Endothelial cell (in vitro differentiated cells): ENCODE measurements around the gene ALDH3B2. TPM values are rescaled to one million over a fixed set of nuclear protein-coding genes. Genes with fewer than 3 reads are reported as not detected.
"Not testable (repeated sequence)": the region's sequence is repeated elsewhere in the genome, so short reads cannot be mapped to it uniquely, and the experiment has no call there.

Source experiments
- DNase-seq: peaks from one replicate; pipeline ENCODE4 v3.0.0; 2021; ENCODE audit warnings: low spot score
- H3K27ac Mint-ChIP-seq: one replicate; pipeline ENCODE4 v1.8.0; 2021; ENCODE audit warnings: mixed read lengths, inconsistent platforms; ENCODE audit not compliant: unreplicated experiment
- H3K27me3 Mint-ChIP-seq: one replicate; pipeline ENCODE4 v1.8.0; 2021; ENCODE audit warnings: mild to moderate bottlenecking, moderate library complexity, mixed read lengths, inconsistent platforms; ENCODE audit not compliant: unreplicated experiment
- H3K36me3 Mint-ChIP-seq: one replicate; pipeline ENCODE4 v1.8.0; 2021; ENCODE audit warnings: mild to moderate bottlenecking, low read depth, mixed read lengths, inconsistent platforms; ENCODE audit not compliant: unreplicated experiment
- H3K4me1 Mint-ChIP-seq: one replicate; pipeline ENCODE4 v1.8.0; 2021; ENCODE audit warnings: mild to moderate bottlenecking, mixed read lengths, inconsistent platforms; ENCODE audit not compliant: unreplicated experiment
- H3K4me3 Mint-ChIP-seq: one replicate; pipeline ENCODE4 v1.8.0; 2021; ENCODE audit warnings: mild to moderate bottlenecking, mixed read lengths, inconsistent platforms; ENCODE audit not compliant: unreplicated experiment
- H3K9me3 Mint-ChIP-seq: one replicate; pipeline ENCODE4 v1.8.0; 2021; ENCODE audit warnings: mixed read lengths, inconsistent platforms; ENCODE audit not compliant: unreplicated experiment
- long read RNA-seq: library from polyadenylated mRNA; unstranded; transcript quantifications from one replicate; pipeline ENCODE4 v2.0.0, GENCODE V29; 2020; ENCODE audit not compliant: unreplicated experiment
- total RNA-seq: library from RNA; stranded (reverse); fragmentation: NEBNext Ultra II Directional; extraction: Animal tissue kit (Norgen Biotek cat#: 25700); gene quantifications from one replicate; pipeline ENCODE4 v1.2.1, GENCODE V29; 2021; ENCODE audit not compliant: unreplicated experiment
- TF ChIP-seq, protein P1 (sequence below): fragments of 200-600 bp; sonication (generic); IDR thresholded peaks from one replicate; pipeline ENCODE4 v1.5.0; 2021; ENCODE audit warnings: antibody characterized with exemption; ENCODE audit not compliant: unreplicated experiment

The ALDH3B2 gene, protein sequence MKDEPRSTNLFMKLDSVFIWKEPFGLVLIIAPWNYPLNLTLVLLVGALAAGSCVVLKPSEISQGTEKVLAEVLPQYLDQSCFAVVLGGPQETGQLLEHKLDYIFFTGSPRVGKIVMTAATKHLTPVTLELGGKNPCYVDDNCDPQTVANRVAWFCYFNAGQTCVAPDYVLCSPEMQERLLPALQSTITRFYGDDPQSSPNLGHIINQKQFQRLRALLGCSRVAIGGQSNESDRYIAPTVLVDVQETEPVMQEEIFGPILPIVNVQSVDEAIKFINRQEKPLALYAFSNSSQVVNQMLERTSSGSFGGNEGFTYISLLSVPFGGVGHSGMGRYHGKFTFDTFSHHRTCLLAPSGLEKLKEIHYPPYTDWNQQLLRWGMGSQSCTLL
- 0.72 TPM for total RNA-seq
- long read RNA-seq: 0 reads

DNA sequence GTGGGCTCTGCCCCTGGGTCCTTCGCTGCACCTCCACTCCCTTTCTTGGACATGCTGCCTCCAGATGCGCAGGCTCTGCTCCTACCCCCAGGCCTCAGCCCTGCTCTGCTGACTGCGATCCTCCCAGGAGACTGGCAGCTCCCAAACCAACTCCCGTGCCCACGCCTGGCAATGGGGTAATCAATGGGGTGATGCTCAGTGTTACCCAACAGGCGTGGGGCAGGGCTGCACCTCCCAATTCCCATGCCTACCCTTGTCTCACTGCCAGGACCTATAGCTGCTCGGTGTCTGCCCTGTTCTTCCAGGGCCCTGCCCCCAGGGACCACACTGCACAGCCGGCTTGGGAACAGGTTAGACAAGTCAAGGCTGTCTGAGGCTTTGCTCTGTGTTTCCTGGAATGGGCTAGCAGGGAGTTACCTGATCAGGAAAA lies at the start of gene ALDH3B2:
TSS of gene ALDH3B2 (minus strand) at position 182 of the 430 bp plus-strand sequence. CDS start 7,688 bp downstream, outside the sequence.
- Mint-ChIP-seq H3K4me3 (no peak within 1 kb of the TSS), H3K9me3 (no peaks in the 10 kb centered on the region), H3K36me3 (no peaks in the 10 kb centered on the region), H3K27me3 (peaks cover 7% of the 10 kb centered on the region), H3K4me1 (no peaks in the 10 kb centered on the region), H3K27ac (no peak within 1 kb of the TSS)
- DNase-seq: no peak
- TF ChIP-seq, protein P1, sequence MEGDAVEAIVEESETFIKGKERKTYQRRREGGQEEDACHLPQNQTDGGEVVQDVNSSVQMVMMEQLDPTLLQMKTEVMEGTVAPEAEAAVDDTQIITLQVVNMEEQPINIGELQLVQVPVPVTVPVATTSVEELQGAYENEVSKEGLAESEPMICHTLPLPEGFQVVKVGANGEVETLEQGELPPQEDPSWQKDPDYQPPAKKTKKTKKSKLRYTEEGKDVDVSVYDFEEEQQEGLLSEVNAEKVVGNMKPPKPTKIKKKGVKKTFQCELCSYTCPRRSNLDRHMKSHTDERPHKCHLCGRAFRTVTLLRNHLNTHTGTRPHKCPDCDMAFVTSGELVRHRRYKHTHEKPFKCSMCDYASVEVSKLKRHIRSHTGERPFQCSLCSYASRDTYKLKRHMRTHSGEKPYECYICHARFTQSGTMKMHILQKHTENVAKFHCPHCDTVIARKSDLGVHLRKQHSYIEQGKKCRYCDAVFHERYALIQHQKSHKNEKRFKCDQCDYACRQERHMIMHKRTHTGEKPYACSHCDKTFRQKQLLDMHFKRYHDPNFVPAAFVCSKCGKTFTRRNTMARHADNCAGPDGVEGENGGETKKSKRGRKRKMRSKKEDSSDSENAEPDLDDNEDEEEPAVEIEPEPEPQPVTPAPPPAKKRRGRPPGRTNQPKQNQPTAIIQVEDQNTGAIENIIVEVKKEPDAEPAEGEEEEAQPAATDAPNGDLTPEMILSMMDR: no peak

- not testable (repeated sequence) for H3K27ac Mint-ChIP-seq, H3K4me3 Mint-ChIP-seq, H3K27me3 Mint-ChIP-seq, DNase-seq, H3K36me3 Mint-ChIP-seq, H3K9me3 Mint-ChIP-seq, H3K4me1 Mint-ChIP-seq
These were observed 48.6 kb upstream of the ALDH3B2 start for GRCh38 chr11:67723036-67723435.

- H3K27me3 Mint-ChIP-seq, H3K27ac Mint-ChIP-seq, H3K9me3 Mint-ChIP-seq, H3K4me3 Mint-ChIP-seq, H3K4me1 Mint-ChIP-seq, H3K36me3 Mint-ChIP-seq, DNase-seq: not testable (repeated sequence)
These were observed 41.8 kb upstream of the ALDH3B2 start for GRCh38 chr11:67716226-67716625.

GRCh38 chr11:67715801-67716200 lies 41.4 kb upstream of the ALDH3B2 start:
- not testable (repeated sequence) for H3K9me3 Mint-ChIP-seq, H3K27me3 Mint-ChIP-seq, H3K4me1 Mint-ChIP-seq, H3K27ac Mint-ChIP-seq, H3K36me3 Mint-ChIP-seq, H3K4me3 Mint-ChIP-seq, DNase-seq

GRCh38 chr11:67713892-67714509 lies 39.6 kb upstream of the ALDH3B2 start:
- not testable (repeated sequence) for H3K4me3 Mint-ChIP-seq, H3K4me1 Mint-ChIP-seq, H3K9me3 Mint-ChIP-seq, H3K36me3 Mint-ChIP-seq, H3K27ac Mint-ChIP-seq, H3K27me3 Mint-ChIP-seq
- DNase-seq: peak; percentile 58
- TF ChIP-seq, protein P1: peak; percentile 42

GRCh38 chr11:67711676-67712075 lies 37.3 kb upstream of the ALDH3B2 start:
- not testable (repeated sequence) for H3K27me3 Mint-ChIP-seq, H3K27ac Mint-ChIP-seq, H3K4me3 Mint-ChIP-seq, DNase-seq, H3K9me3 Mint-ChIP-seq, H3K36me3 Mint-ChIP-seq, H3K4me1 Mint-ChIP-seq

GRCh38 chr11:67711212-67711611 lies 36.8 kb upstream of the ALDH3B2 start:
- H3K27me3 Mint-ChIP-seq, H3K36me3 Mint-ChIP-seq: not testable (repeated sequence)

DNA sequence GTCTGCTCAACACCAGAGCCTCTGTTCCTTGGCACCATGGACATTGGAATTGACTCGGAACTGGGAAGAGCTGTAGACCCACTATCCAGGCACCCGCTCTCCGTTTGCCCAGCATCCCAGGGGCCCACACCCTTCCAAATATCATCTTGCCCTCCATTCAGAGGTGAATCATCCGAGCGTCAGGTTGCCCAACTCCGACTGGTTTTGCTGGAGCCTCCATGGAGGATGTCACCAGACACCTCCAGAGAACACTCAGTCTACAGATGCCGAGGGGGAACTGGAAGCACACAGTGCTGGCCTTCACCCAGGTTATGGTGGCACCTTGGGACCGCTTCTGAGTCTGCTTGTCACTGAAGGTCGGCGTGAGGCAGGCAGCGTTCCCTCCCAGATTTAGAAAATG lies 35.4 kb upstream of the ALDH3B2 start:
- H3K27ac Mint-ChIP-seq, H3K36me3 Mint-ChIP-seq, H3K27me3 Mint-ChIP-seq, DNase-seq, H3K9me3 Mint-ChIP-seq, H3K4me1 Mint-ChIP-seq, H3K4me3 Mint-ChIP-seq: not testable (repeated sequence)

More at GRCh38 chr11:67711212-67711611, 36.8 kb upstream of the ALDH3B2 start:
- not testable (repeated sequence) for H3K27ac Mint-ChIP-seq, H3K9me3 Mint-ChIP-seq, H3K4me3 Mint-ChIP-seq, H3K4me1 Mint-ChIP-seq, DNase-seq
